Measurements from ENCODE around the gene CD19.
"Not testable (repeated sequence)": the region's sequence is repeated elsewhere in the genome, so short reads cannot be mapped to it uniquely, and the experiment has no call there.

The CD19 gene

DNA sequence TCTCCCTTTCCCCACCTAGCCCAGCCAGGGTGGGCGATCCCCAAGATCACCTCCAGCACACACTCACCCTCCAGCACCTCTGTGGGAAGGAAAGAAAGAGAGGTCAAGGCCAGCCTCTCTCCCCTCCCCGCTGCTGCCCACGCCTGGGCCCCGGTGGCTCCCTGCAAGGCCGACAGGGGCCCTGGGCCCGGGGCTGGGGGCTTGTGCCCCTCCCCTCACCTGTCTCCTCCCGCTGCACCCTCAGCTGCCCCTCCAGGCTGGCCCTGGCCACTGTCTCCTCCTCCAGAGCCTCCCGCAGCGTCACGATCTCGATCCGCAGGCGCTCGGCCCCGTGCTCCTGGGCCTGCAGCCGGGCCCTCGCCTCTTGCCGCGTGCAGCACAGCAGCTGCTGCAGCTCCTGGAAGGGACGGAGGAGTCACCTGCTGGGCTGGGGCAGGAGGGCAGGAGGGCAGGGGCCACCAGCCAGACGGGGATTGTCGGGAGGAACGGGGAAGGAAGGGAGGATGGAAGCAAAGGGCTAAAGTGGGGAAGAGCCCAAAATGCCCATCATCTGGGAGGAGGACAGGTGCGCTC lies 25.9 kb upstream of the CD19 start:
- no peak for DNase-seq

DNA sequence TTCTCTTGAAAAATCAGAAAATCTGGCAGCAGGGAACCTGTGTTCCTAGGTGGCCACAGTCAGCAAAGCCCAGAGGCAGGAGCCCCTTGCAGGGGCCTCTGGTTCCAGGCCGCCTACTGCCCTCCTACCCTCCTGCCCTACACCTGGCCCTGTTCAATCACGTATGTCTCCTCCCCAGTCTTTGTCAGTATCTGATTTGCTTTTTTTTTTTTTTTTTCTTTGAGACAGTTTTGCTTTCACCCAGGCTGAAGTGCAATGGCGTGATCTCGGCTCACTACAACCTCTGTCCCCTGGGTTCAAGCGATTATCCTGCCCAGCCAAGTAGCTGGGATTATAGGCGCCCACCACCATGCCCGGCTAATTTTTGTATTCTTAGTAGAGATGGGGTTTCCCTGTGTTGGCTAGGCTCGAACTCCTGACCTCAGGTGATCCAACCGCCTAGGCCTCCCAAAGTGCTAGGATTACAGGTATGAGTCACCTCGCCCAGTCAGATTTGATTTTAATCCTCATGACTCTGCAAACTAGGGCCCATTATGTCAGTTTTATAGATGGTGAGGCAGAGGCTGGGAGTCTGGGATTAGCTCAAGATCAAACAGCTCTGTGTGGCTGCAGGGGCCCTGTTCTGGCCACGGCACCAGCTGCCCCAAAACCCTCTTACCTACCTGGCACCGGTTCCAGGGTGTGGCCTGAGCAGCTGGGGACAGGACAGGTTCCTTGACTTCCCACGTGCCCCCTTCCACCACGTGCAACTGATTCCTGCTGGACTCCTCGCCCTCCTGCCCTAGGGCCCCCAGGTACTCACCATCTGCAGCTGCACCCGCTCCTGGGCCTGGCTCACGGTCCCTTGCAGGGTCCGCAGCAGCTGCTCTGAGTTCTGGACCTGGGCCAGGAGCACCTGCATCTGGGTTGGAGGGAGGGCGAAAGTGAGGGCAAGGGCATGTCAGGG lies 21.4 kb upstream of the CD19 start:
- no peak for DNase-seq

DNA sequence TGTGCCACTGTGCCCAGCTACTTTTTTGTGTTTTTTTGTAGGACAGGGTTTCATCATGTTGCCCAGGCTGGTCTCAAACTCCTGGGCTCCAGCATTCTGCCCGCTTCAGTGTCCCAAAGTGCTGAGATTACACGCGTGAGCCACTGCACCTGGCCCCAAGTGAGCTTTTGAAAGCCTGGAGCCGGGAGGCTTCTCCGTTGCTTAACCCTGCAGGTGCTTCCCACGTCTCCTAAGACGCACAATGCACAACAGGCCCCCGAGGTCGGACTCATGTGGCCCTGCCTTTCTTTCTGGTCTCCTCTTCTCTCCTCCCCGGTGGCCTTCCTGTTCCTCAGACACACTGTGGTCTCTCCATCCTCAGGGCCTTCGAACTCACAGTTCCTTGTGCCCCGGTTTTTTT lies 19.2 kb upstream of the CD19 start:
- no peak for DNase-seq

DNA sequence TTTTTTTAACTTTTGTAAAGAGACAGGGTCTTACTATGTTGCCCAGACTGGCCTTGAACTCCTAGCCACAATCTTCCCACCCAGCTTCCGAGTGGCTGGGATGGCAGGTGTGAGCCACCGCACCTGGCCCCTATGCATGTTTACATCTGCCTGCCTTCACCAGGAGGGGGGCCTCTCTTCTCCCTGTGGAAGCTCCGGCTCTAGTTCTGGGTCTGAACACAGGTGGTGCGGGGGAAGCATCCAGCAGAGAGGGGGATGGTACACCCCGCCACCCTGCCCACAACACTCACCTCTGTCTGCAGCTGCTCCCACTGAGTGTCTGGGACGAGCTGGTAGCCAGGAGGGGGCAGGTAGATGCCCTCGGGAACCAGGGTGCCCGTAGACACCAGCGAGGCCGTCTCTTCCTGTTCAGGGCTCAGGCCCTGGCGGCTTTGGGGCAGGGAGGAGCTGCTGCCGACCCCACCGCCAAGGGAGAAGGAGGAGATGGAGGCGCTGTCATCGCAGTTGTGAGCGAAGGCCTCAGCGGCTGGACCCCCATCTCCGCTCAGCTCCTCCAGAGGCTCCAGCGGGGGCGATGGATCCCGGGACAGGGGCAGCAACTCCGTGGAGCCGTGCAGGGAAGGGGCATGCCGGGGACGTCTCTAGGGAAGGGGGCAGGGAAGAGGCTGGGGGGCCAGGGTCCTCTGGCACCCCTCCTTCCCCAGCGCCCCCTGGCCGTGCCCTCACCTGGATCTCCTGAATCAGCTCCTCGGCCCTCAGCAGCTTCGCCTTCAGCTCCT lies 17.6 kb upstream of the CD19 start:
- DNase-seq: no peak

DNA sequence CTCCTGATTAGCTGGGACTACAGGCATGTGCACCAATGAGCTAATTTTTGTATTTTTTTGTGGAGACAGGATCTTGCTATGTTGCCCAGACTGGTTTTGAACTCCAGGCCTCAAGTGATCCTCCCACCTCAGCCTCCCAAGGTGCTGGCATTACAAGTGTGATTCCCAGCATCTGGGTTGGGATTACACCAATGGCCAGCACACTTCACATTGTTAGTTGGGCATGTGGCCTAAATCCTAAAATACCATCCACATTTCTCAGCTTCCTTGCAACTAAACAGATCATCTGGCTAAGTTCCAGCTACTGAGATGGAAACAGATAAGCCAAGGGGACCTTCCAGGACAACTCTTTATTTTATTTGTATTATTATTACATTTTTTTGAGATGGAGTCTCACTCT lies 16.6 kb upstream of the CD19 start:
- DNase-seq: no peak

DNA sequence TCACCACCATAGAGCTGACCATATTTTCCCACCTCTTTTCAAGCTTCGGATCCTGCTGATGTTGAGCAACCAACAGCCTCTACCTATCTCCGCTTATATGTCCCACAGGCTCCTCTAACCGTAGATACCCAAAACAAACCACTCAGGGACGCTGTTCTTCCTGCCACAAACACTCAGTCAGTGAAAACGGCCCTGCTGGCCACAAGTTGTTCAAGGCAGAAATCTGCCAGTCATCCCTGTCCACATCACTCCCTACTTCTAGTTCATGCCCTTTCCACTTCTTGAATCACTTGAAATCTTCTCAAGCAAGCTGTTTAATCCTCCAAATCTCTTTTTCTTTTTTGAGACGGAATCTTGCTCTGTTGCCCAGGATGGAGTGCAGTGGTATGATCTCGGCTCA lies 14.7 kb upstream of the CD19 start:
- DNase-seq: no peak

DNA sequence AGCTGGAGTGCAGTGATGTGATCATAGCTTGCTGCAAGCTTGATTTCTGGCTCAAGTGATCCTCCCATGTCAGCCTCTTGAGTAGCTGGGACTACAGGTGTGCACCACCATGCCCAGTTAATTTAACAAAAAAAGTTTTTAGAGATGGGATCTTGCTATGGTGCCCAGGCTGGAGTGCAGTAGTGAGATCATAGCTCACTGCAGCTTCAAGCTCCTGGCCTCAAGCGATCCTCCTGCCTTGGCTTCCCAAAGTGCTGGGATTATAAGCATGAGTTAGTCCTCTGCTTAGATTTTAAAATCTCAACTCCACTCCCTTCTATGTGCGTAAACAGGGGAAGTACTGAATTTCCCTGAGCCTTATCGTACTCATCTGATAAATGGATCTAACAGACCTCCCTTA lies 13.1 kb upstream of the CD19 start:
- no peak for DNase-seq

DNA sequence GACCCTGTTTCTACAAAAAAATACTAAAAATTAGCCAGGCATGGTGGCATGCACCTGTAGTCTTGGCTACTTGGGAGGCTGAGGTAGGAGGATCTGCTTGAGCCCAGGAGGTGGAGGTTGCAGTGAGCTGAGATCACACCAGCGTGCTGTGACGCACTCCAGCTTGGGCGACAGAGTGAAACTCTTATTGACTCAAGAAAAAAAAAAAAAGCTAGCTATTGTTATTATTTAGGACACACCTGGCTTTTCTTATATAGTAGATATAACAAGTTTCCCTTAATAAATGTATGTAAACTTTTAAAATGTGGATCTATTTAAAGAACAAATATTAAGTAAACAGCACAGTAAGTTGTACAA lies 8.6 kb upstream of the CD19 start:
- no peak for DNase-seq

DNA sequence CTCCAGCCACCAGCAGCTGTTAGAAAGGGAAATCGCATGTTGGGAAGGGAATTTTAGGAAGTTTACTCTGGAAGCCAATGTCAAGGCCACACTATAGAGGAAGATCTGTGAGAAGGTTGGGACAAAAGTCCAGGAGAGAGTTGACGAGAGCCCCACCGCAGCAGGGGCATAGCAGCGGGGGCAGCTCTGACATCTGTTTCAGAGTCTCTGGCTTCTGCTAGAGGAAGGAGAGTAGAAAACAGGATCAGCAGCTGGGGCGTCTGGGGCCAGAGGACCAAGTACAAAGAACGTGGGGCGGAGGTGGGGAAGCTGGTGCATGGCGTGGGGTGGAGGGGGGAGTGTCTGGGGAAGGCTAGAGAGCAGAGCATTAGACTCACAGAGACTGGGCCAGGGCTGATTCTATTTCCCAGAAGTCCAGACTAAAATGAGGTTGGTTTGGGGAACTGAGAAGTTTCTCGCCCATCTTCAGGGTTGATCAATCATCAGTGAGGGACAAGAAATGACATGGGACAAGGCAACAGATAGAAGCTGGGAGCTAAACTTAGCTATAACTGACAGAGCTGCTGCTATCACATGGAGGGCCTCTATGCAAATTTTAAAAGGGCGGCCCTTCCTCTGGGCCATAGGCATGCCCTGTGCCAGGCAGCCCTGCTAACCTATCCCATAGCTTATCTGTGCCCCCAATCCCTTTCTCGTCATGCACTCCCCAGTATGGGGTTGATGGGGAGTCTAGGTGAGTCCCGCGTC lies 7.9 kb upstream of the CD19 start:
- DNase-seq: peak in 5 of 58 donors; percentile 2 to 33 (median 29)

DNA sequence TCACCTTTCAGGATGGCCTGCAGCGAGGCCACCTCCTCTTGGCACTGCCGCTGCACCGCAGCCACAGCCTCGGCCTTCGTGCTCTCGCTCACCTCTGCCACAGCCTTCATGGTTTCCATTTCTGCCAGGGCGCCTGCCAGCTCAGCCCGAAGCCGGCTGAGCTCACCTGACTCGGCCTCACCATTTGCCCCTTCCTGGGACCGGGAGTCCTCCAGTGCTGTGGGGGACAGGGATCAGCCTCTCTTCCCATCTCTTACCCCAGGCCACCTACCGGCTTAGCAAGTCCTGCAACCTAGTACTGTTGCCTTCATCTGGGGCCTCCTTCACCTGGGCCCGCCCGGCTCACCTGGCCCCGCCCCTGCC lies 7.4 kb upstream of the CD19 start:
- DNase-seq: peak in 1 of 58 donors; percentile 31

DNA sequence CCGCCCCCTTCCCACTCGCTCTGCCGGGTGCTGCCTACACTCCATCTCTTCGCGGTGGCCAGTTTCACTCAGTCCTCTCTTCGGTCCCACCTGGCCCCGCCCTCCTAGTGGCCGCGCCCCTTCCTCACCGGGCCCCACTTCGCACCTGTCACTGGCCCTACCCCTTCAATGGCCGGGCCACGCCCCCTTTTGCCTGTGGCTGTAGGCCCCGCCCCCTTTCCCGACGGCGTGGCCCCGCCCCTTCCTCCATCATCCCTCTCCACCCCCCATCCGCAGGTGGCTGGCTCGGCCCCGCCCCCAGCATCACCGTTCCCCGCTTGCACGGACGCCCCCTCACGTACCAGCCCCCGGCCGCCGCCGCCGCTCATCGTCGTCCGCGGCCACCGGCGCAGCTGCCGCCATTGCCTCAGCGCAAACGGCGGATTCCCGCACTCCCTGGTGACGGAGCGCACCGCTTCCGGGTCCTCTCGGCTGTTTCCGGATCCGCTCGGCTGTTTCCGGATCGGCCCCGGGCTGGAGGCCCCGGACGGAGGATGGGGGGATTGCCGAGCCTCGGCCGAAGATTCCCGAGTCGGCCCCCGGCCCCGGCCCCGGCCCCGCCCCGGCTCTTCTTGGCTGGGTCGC lies 6.9 kb upstream of the CD19 start, which contains the start of gene RABEP2:
TSS of gene RABEP2 (minus strand) at position 477 of the 624 bp plus-strand sequence. CDS start at position 402, 75 bp downstream.
- peak in 57 of 58 donors; percentile 71 to 97 (median 90) for DNase-seq

DNA sequence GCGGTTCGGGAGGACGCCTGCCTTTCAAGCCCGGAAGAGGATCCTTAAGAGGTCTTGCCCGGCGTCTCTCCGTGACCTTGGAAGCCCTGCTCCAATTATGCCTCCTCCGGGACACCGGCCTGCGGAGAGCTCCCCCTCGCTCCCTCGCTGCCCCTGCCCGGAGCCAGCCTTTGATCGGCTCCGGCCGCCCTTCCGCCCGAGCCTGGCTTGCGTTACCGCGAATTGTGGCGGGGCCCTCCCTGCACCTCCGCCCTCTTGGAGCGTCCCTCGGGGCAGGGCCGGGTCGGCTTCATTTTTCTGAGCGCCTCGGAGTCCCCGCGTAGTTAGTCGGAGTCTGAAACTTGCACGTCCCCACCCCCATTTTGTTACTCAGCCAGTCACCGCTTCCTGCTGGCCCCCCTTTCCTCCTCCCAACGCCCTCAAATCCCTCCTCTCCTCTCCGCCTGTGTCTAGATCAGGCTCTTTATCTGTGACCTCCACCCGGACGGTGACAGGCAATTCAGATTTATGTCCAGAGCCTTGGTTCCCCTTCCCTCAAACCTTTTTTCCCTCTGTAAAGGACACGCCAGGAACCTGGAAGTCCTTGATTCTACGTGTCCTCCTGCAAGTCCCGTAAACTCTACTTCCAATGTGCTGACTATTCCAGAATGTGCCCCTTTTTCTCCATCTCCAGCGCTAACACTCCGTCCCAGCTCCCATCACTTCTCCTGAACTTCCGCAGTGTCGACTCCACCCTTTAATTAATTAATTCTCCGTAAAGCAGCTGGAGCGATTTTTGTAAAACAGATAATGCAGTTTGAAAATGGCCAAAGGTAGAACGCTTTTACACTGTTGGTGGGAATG lies 6.2 kb upstream of the CD19 start:
- DNase-seq: peak in 37 of 58 donors; percentile 28 to 83 (median 66)

DNA sequence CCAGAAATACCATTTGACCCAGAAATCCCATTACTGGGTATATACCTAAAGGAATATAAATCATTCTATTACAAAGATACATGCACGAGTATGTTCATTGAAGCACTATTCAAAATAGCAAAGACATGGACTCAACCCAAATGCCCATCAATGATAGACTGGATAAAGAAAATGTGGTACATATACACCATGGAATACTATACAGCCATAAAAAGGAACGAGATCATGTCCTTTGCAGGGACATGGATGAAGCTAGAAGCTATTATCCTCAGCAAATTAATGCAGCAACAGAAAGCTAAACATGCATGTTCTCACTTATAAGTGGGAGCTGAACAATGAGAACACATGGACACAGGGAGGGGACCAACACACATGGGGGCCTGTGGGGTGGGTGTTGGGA lies 5.5 kb upstream of the CD19 start:
- DNase-seq: not testable (repeated sequence)

DNA sequence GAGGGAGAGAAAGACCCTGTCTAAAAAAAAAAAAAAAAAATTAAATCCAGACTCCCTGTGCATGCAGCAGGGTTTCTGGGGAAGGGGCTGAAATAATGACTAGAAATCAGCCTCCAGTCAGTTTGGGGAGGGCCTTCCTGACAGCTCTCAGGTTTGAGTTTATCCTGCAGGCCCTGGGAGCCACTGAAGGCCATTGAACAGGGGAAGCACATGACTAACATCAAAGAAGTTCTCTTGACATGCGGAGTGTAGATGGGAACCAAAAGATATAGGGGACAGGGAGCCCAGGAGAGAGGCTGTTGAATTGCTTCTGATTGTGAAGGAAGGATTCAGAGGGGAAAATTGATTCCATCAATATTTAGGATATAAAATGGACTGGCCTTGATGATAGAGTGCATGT lies 4.0 kb upstream of the CD19 start:
- no peak for DNase-seq

DNA sequence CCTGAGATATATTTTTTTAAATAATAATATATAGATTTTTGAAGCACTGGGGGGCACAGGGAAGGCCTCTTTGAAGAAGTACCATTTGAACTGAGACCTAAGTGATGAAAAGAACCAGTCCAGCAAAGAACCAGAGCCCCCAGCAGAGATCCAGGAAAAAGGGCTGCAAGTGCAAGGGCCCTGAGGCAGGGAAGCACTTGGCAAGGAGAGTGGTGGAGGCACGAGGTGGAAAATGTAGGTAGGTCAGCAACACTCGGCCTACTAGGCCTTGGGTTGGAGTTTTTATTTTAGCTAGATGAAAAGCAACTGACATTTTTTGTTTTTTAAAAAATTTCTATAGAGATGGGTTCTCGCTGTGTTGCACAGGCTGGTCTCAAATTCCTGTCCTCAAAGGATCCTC lies 1.6 kb upstream of the CD19 start:
- no peak for DNase-seq

DNA sequence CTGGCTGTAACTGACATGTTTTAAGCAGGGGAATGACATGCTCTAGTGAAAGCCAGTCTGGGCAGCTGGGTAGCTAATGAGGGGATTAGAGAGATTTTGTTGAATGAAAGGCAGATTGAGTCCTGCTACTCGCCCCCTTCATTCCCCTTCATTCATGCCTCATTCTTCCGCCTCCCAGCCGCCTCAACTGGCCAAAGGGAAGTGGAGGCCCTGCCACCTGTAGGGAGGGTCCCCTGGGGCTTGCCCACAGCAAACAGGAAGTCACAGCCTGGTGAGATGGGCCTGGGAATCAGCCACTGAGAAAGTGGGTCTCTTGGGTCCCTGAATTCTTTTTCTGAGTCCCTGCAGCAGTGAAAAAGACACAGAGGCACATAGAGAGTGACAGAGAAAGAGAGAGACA lies 1.1 kb upstream of the CD19 start:
- DNase-seq: no peak

DNA sequence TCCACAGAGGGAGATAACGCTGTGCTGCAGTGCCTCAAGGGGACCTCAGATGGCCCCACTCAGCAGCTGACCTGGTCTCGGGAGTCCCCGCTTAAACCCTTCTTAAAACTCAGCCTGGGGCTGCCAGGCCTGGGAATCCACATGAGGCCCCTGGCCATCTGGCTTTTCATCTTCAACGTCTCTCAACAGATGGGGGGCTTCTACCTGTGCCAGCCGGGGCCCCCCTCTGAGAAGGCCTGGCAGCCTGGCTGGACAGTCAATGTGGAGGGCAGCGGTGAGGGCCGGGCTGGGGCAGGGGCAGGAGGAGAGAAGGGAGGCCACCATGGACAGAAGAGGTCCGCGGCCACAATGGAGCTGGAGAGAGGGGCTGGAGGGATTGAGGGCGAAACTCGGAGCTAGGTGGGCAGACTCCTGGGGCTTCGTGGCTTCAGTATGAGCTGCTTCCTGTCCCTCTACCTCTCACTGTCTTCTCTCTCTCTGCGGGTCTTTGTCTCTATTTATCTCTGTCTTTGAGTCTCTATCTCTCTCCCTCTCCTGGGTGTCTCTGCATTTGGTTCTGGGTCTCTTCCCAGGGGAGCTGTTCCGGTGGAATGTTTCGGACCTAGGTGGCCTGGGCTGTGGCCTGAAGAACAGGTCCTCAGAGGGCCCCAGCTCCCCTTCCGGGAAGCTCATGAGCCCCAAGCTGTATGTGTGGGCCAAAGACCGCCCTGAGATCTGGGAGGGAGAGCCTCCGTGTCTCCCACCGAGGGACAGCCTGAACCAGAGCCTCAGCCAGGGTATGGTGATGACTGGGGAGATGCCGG lies 769 bp downstream of the CD19 start:
- DNase-seq: no peak

DNA sequence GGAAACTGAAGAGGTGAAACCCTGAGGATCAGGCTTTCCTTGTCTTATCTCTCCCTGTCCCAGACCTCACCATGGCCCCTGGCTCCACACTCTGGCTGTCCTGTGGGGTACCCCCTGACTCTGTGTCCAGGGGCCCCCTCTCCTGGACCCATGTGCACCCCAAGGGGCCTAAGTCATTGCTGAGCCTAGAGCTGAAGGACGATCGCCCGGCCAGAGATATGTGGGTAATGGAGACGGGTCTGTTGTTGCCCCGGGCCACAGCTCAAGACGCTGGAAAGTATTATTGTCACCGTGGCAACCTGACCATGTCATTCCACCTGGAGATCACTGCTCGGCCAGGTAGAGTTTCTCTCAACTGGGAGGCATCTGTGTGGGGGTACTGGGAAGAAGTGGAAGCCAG lies 1.4 kb downstream of the CD19 start:
- DNase-seq: no peak

DNA sequence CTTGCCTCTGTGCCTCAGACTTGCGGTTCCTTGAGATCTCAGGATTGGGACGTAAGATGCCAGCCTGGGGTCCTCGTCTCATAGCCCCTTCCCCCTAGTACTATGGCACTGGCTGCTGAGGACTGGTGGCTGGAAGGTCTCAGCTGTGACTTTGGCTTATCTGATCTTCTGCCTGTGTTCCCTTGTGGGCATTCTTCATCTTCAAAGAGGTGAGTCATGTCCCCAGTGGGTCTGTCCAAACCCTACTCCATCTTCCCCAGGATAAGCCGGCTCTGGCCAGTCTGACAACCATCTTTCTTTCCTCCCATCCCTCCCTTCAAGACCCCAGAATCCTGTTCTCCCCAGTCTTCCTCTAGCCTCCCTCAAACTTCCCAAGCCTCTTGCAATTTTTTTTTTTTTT lies 3.6 kb downstream of the CD19 start:
- DNase-seq: no peak
